ENCODE measurements around the gene SIRPG. TPM values are rescaled to one million over a fixed set of nuclear protein-coding genes. Genes with fewer than 3 reads are reported as not detected.

The SIRPG gene
- total and polyA plus RNA-seq, 9 donors, result 0.06 to 1.4 (median 0.24) TPM; not detected in 5

DNA sequence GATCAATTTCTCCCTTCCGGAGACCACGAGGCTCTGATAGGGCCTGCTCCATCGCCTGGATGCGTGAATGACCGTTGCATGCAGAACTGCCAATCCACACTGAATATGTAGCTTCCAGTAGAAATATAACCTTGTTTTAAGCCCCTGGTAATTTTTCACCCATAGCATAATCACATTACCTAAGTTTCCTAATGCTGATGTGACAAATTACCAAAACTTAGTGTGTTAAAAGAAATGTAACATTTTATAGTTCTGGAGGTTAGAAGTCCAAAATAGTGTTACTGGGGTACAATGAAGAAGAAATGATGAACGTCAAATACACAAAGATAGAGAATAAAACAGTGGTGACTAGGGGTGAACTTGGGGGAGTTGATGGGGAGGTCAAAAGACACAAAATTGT is 78.1 kb downstream of the SIRPG start:
- intact Hi-C loops (cut with DNase I), result no loop called here
- H3K36me3 ChIP-seq, result no peaks in the 10 kb centered on the region
- H3K27me3 ChIP-seq, result no peaks in the 10 kb centered on the region
- TF ChIP-seq, protein P1, sequence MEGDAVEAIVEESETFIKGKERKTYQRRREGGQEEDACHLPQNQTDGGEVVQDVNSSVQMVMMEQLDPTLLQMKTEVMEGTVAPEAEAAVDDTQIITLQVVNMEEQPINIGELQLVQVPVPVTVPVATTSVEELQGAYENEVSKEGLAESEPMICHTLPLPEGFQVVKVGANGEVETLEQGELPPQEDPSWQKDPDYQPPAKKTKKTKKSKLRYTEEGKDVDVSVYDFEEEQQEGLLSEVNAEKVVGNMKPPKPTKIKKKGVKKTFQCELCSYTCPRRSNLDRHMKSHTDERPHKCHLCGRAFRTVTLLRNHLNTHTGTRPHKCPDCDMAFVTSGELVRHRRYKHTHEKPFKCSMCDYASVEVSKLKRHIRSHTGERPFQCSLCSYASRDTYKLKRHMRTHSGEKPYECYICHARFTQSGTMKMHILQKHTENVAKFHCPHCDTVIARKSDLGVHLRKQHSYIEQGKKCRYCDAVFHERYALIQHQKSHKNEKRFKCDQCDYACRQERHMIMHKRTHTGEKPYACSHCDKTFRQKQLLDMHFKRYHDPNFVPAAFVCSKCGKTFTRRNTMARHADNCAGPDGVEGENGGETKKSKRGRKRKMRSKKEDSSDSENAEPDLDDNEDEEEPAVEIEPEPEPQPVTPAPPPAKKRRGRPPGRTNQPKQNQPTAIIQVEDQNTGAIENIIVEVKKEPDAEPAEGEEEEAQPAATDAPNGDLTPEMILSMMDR (IDR thresholded peaks at IDR 0.05), result no peak
- no peak for TF ChIP-seq EP300 (IDR thresholded peaks at IDR 0.05)
- WGBS, 3 donors, result 88 to 94% (median 88%) methylated on average over 6 of the region's 6 CpGs
- H3K4me3 ChIP-seq, result no peak overlapping the region
- no peak for DNase-seq
- no peaks in the 10 kb centered on the region for H3K4me1 ChIP-seq (ENCODE audit: insufficient read depth)
- H3K27ac ChIP-seq, result no peak overlapping the region
- H3K9me3 ChIP-seq, result no peaks in the 10 kb centered on the region

Small RNA genes lying within 50 kb of the gene (small RNA-seq; reads per million reads assigned to genes)
- not detected for gene AL109809.3
- not detected for gene RN7SL561P

Other genes with a start within 250 kb of the SIRPG start
- gene NSFL1C, start 190.9 kb downstream of the SIRPG start, total RNA-seq, result 10 to 100 TPM; 23.4 to 79.6 (median 63.2) TPM
- gene NSFL1C, start 190.9 kb downstream of the SIRPG start, polyA plus RNA-seq, result 100 to 1,000 TPM in 1 of 2 donors, 10 to 100 TPM in 1; 45.6 to 105 TPM
- gene SIRPB2, start 166.4 kb downstream of the SIRPG start, total RNA-seq, result 1 to 10 TPM in 6 of 7 donors, under 1 TPM in 1; 0.88 to 3.8 (median 1.7) TPM
- gene SIRPB2, start 166.4 kb downstream of the SIRPG start, polyA plus RNA-seq, result 1 to 10 TPM in 1 of 2 donors, under 1 TPM in 1; 0.98 to 1.4 TPM
- gene SIRPD, start 100.1 kb downstream of the SIRPG start, total RNA-seq, result not detected
- not detected for gene SIRPD, start 100.1 kb downstream of the SIRPG start, polyA plus RNA-seq
- gene SIRPB1, start 37.8 kb downstream of the SIRPG start, total RNA-seq, result 1 to 10 TPM in 5 of 7 donors, under 1 TPM in 2; 0.25 to 9.7 (median 1.9) TPM
- 1 to 10 TPM in 1 of 2 donors, under 1 TPM in 1; 0.87 to 4.3 TPM for gene SIRPB1, start 37.8 kb downstream of the SIRPG start, polyA plus RNA-seq
- 10 to 100 TPM; 20.0 to 45.6 (median 28.7) TPM for gene SIRPA, start 237.6 kb upstream of the SIRPG start, total RNA-seq
- gene SIRPA, start 237.6 kb upstream of the SIRPG start, polyA plus RNA-seq, result 10 to 100 TPM; 15.7 to 26.6 TPM